Upper lobe of left lung (tissue), 4 donors: ENCODE measurements around the gene PROSER2.

ENCODE experiments used
- CTCF ChIP-seq, 6 experiments: fragments of 450-650 bp in 4 of 6; fragments of 200-600 bp in 2 of 6; sonication (generic) in 2 of 6; IDR thresholded peaks; one replicate each; pipeline ENCODE4 v1.5.1; 2016 to 2019; ENCODE audit warnings: antibody characterized with exemption in 6 of 6
- EP300 ChIP-seq, 4 donors: sonication (generic); formaldehyde crosslinking; IDR thresholded peaks; one replicate each; pipeline ENCODE4 v1.5.1; 2017; ENCODE audit warnings: antibody characterized with exemption in 4 of 4, control low read depth in 2 of 4
- POLR2A ChIP-seq, 4 donors: fragments of 450-650 bp; IDR thresholded peaks; one replicate each; pipeline ENCODE4 v1.5.1; 2016 to 2017; ENCODE audit warnings: antibody characterized with exemption in 4 of 4, mild to moderate bottlenecking in 2 of 4
- POLR2AphosphoS5 ChIP-seq, 2 donors: sonication (generic); formaldehyde crosslinking; IDR thresholded peaks; one replicate each; pipeline ENCODE4 v1.5.1; 2017; ENCODE audit warnings: antibody characterized with exemption in 2 of 2

GRCh38 chr10:11858093-11858492, 34.9 kb downstream of the PROSER2 start:
- TF ChIP-seq CTCF (IDR thresholded peaks at IDR 0.05) = no peak
- no peak for TF ChIP-seq POLR2AphosphoS5 (IDR thresholded peaks at IDR 0.05)
- no peak for TF ChIP-seq EP300 (IDR thresholded peaks at IDR 0.05)
- TF ChIP-seq POLR2A (IDR thresholded peaks at IDR 0.05) = no peak
